Measurements from ENCODE around the gene ZBTB7C.

- TF ChIP-seq MEF2B (IDR thresholded peaks at IDR 0.05; ENCODE audit: partially characterized antibody, poor library complexity, severe bottlenecking), result no peak
- no peak for TF ChIP-seq CTCF (IDR thresholded peaks at IDR 0.05 in 2 of 3, conservative IDR thresholded peaks at IDR 0.05 in 1 of 3; ENCODE audit: control insufficient read depth in 2 of 3, extremely low read depth in 1 of 3, insufficient read depth in 1 of 3, low read depth in 3 of 3, low read length in 3 of 3)
- no peak for TF ChIP-seq REST (IDR thresholded peaks at IDR 0.05; ENCODE audit: low read depth, low read length)
- TF ChIP-seq CHD2 (IDR thresholded peaks at IDR 0.05; ENCODE audit: borderline replicate concordance, low read depth, low read length), result no peak
- no peak for TF ChIP-seq CBX3 (IDR thresholded peaks at IDR 0.05; ENCODE audit: borderline replicate concordance, low read depth)
- TF ChIP-seq BCL11A (IDR thresholded peaks at IDR 0.05; ENCODE audit: low read depth, low read length), result no peak
- no peak for TF ChIP-seq RAD21 (IDR thresholded peaks at IDR 0.05; ENCODE audit: insufficient read depth, low read depth, low read length)
- no peak for TF ChIP-seq TAF1 (IDR thresholded peaks at IDR 0.05; ENCODE audit: borderline replicate concordance, low read depth, low read length)
- no peak for TF ChIP-seq GABPA (IDR thresholded peaks at IDR 0.05; ENCODE audit: low read depth)
- no peak for TF ChIP-seq ATF2 (IDR thresholded peaks at IDR 0.05; ENCODE audit: low read length)
- TF ChIP-seq ESRRA (IDR thresholded peaks at IDR 0.05; ENCODE audit: low read length), result no peak
- TF ChIP-seq ATF3 (IDR thresholded peaks at IDR 0.05; ENCODE audit: borderline replicate concordance, extremely low read depth, low read depth, low read length), result no peak
- TF ChIP-seq EZH2 (IDR thresholded peaks at IDR 0.05; ENCODE audit: borderline replicate concordance, control insufficient read depth, low read depth, low read length), result no peak
- TF ChIP-seq SUZ12 (IDR thresholded peaks at IDR 0.05; ENCODE audit: unreplicated experiment), result no peak
Measured at GRCh38 chr18:48249854-48250253, 159.3 kb downstream of the ZBTB7C start.

All from GM12878 (cell line).